Measurements from ENCODE around the gene CPA4.

The CPA4 gene

DNA sequence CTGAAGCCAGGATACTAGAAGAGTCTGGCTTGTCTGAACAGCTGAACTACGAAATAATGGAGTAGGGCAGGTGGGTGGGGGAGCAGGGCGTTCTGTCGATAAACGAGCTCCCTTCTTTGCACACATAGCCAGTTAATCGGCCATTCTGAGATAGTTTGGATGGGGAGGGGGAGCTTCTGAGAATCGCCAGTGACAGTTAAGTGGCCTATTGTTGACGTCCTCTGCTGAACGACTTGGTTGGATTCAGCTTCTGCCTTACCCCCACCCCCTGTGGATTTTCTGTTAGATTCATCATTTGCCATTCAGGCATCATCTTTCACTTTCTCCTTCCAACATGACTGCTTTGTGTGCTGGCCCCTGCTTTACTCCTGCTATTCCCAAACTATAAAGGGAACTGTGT lies 52.2 kb downstream of the CPA4 start:
- Histone ChIP-seq H3K27me3 (replicated peaks; ENCODE audit: insufficient read depth, low read length) (no peaks in the 10 kb centered on the region), H3K9me3 (replicated peaks; ENCODE audit: insufficient read depth, low read length) (no peaks in the 10 kb centered on the region), H3K9ac (ENCODE audit: low read length) (no peak overlapping the region), H3K4me3 (ENCODE audit: low read length) (no peak overlapping the region), H3K27ac (ENCODE audit: low read length) (no peak overlapping the region), H4K20me1 (ENCODE audit: insufficient read depth, low read length) (no peaks in the 10 kb centered on the region), H3K36me3 (replicated peaks; ENCODE audit: insufficient read depth, low read length) (no peaks in the 10 kb centered on the region), H2AFZ (ENCODE audit: low read length) (no peak overlapping the region), H3K79me2 (ENCODE audit: low read length) (no peaks in the 10 kb centered on the region), H3K9me2 (replicated peaks; ENCODE audit: insufficient read depth, low read length) (no peaks in the 10 kb centered on the region), H3F3A (ENCODE audit: insufficient read depth, low read length) (no peaks in the 10 kb centered on the region), H3K4me1 (ENCODE audit: low read length) (no peaks in the 10 kb centered on the region), H3K4me2 (ENCODE audit: low read depth, low read length) (no peak overlapping the region)
- no peak for DNase-seq
- TF ChIP-seq, protein P1, sequence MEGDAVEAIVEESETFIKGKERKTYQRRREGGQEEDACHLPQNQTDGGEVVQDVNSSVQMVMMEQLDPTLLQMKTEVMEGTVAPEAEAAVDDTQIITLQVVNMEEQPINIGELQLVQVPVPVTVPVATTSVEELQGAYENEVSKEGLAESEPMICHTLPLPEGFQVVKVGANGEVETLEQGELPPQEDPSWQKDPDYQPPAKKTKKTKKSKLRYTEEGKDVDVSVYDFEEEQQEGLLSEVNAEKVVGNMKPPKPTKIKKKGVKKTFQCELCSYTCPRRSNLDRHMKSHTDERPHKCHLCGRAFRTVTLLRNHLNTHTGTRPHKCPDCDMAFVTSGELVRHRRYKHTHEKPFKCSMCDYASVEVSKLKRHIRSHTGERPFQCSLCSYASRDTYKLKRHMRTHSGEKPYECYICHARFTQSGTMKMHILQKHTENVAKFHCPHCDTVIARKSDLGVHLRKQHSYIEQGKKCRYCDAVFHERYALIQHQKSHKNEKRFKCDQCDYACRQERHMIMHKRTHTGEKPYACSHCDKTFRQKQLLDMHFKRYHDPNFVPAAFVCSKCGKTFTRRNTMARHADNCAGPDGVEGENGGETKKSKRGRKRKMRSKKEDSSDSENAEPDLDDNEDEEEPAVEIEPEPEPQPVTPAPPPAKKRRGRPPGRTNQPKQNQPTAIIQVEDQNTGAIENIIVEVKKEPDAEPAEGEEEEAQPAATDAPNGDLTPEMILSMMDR (IDR thresholded peaks at IDR 0.05; ENCODE audit: low read length), result no peak
- TF ChIP-seq EZH2phosphoT487 (IDR thresholded peaks at IDR 0.05; ENCODE audit: low read length), result no peak
- TF ChIP-seq EZH2 (optimal IDR thresholded peaks at IDR 0.05; ENCODE audit: low read depth, low read length), result no peak

DNA sequence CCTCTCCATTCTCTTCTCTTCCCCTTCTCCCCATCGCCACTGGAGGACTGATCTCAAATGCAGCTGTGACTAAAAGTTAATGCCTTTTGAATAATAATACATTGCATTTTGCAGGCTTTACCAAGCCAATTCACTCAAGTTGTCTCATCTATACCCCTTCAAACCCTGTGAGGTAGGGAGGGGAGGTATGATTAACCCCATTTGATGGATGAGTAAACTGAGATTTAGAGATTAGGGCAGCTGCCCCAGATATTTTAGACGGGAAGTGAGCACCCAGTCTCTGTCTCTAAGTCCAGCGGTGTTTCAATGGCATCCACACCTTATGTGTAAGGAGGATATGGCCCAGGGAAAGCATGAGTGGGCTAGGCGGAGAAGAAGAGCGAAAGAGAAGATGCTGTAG lies 52.8 kb downstream of the CPA4 start:
- H3F3A ChIP-seq (ENCODE audit: insufficient read depth, low read length), result no peaks in the 10 kb centered on the region
- no peaks in the 10 kb centered on the region for H3K79me2 ChIP-seq (ENCODE audit: low read length)
- H3K4me1 ChIP-seq (ENCODE audit: low read length), result no peaks in the 10 kb centered on the region
- no peaks in the 10 kb centered on the region for H3K9me2 ChIP-seq (replicated peaks; ENCODE audit: insufficient read depth, low read length)
- H3K4me3 ChIP-seq (ENCODE audit: low read length), result no peak overlapping the region
- H4K20me1 ChIP-seq (ENCODE audit: insufficient read depth, low read length), result no peaks in the 10 kb centered on the region
- H3K27me3 ChIP-seq (replicated peaks; ENCODE audit: insufficient read depth, low read length), result no peaks in the 10 kb centered on the region
- no peak overlapping the region for H3K4me2 ChIP-seq (ENCODE audit: low read depth, low read length)
- no peaks in the 10 kb centered on the region for H3K9me3 ChIP-seq (replicated peaks; ENCODE audit: insufficient read depth, low read length)
- DNase-seq, result no peak
- H3K36me3 ChIP-seq (replicated peaks; ENCODE audit: insufficient read depth, low read length), result no peaks in the 10 kb centered on the region
- no peak overlapping the region for H3K27ac ChIP-seq (ENCODE audit: low read length)
- H2AFZ ChIP-seq (ENCODE audit: low read length), result no peak overlapping the region
- TF ChIP-seq, protein P1 (IDR thresholded peaks at IDR 0.05; ENCODE audit: low read length), result no peak
- TF ChIP-seq EZH2phosphoT487 (IDR thresholded peaks at IDR 0.05; ENCODE audit: low read length), result no peak
- TF ChIP-seq EZH2 (optimal IDR thresholded peaks at IDR 0.05; ENCODE audit: low read depth, low read length), result no peak
- no peak overlapping the region for H3K9ac ChIP-seq (ENCODE audit: low read length)

DNA sequence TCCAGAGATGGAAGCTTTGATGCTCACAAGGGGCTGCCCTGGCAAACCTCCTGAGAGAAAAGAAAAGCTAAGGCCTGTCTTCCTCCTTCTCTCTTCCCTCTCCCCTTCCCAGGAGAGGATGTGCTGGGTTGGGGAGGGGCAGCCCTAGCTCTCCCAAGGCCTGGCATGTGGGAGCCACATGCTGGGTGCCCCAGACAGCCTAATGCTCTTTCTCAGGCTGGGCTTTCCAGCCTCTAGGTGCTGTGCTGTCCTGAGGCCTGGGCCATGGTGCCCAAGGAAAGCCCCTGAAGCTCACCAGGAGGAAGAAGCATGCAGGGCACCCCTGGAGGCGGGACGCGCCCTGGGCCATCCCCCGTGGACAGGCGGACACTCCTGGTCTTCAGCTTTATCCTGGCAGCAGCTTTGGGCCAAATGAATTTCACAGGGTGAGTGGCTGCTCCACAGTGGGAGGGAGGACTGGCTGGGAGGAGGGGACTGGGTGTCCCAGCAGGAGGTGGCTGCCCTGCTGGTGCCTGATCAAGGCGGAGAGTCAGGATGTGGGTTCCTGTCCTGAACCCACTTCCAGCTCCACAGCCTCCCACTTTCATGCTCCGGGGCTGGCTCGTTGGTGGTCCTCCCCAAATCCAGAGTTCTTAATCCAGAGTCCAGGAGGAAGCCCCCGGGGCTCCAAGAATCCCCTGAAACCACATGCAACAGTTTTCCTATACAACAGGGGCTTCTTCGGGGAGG lies 53.4 kb downstream of the CPA4 start:
- H3K4me1 ChIP-seq (ENCODE audit: low read length), result no peaks in the 10 kb centered on the region
- no peak overlapping the region for H3K9ac ChIP-seq (ENCODE audit: low read length)
- TF ChIP-seq EZH2 (optimal IDR thresholded peaks at IDR 0.05; ENCODE audit: low read depth, low read length) (no peak), EZH2phosphoT487 (IDR thresholded peaks at IDR 0.05; ENCODE audit: low read length) (no peak)
- TF ChIP-seq, protein P1 (IDR thresholded peaks at IDR 0.05; ENCODE audit: low read length), result no peak
- H3K27me3 ChIP-seq (replicated peaks; ENCODE audit: insufficient read depth, low read length), result no peaks in the 10 kb centered on the region
- no peaks in the 10 kb centered on the region for H4K20me1 ChIP-seq (ENCODE audit: insufficient read depth, low read length)
- H3K4me3 ChIP-seq (ENCODE audit: low read length), result no peak overlapping the region
- DNase-seq, result no peak
- no peaks in the 10 kb centered on the region for H3K9me2 ChIP-seq (replicated peaks; ENCODE audit: insufficient read depth, low read length)
- H3K9me3 ChIP-seq (replicated peaks; ENCODE audit: insufficient read depth, low read length), result no peaks in the 10 kb centered on the region
- H3K79me2 ChIP-seq (ENCODE audit: low read length), result no peaks in the 10 kb centered on the region
- no peak overlapping the region for H2AFZ ChIP-seq (ENCODE audit: low read length)
- H3K36me3 ChIP-seq (replicated peaks; ENCODE audit: insufficient read depth, low read length), result no peaks in the 10 kb centered on the region
- H3F3A ChIP-seq (ENCODE audit: insufficient read depth, low read length), result no peaks in the 10 kb centered on the region
- no peak overlapping the region for H3K4me2 ChIP-seq (ENCODE audit: low read depth, low read length)
- no peak overlapping the region for H3K27ac ChIP-seq (ENCODE audit: low read length)

All from MM.1S (cell line).